GM12878 (cell line): ENCODE measurements around the gene SLC1A1. TPM values are rescaled to one million over a fixed set of nuclear protein-coding genes. Genes with fewer than 3 reads are reported as not detected.

ENCODE experiments used
- ATAC-seq: fragments of 200-7000 bp; cut with Tn5 transposase; 3 replicates; pipeline ENCODE4 v1.9.1; 2020; ENCODE audit warnings: mild to moderate bottlenecking, moderate library complexity
- BruUV-seq: library from RNA; stranded (reverse); fragments of 400-500 nt; replicated peaks from 2 replicates; lab custom pipeline; 2021; lab: Mats Ljungman, UMichigan
- CTCF ChIA-PET: fragments of 300-600 bp; sonication (Branson Sonifier 250); formaldehyde crosslinking; extraction: SDS; loops from one replicate; lab custom pipeline; 2021; ENCODE audit warnings: inconsistent platforms; lab: Yijun Ruan, JAX
- POLR2A ChIA-PET: fragments of 350-600 bp; formaldehyde crosslinking; extraction: SDS; loops from one replicate; lab custom pipeline; 2021; ENCODE audit warnings: inconsistent platforms; lab: Charles Lee
- RAD21 ChIA-PET: fragments of 300-600 bp; sonication (Branson Sonifier 250); formaldehyde crosslinking; loops from one replicate; lab custom pipeline; 2023; ENCODE audit warnings: antibody characterized with exemption; ENCODE audit not compliant: unreplicated experiment; lab: Charles Lee
- SMC1A ChIA-PET: fragments of 300-600 bp; sonication (Branson Sonifier 250); formaldehyde crosslinking; loops from one replicate; lab custom pipeline; 2023; ENCODE audit not compliant: unreplicated experiment, uncharacterized antibody; lab: Charles Lee
- DNase-seq: peaks from one replicate; pipeline ENCODE4 v3.0.0-alpha.2; 2011; ENCODE audit warnings: low read depth, low spot score
- FAIRE-seq: peaks from 3 replicates; lab custom pipeline; 2011; peaks lifted over from hg19 to GRCh38; lab: Jason Lieb, UNC
- H2AFZ ChIP-seq: 2 replicates; pipeline ENCODE4 v1.6.0; 2011; ENCODE audit warnings: low read depth, low read length, control low read depth; ENCODE audit not compliant: control insufficient read depth
- H3K27ac ChIP-seq: 2 replicates; pipeline ENCODE4 v1.5.1; 2011; ENCODE audit warnings: control low read depth; ENCODE audit not compliant: control insufficient read depth, insufficient read depth
- H3K27me3 ChIP-seq, 2 experiments: replicated peaks in 1 of 2; 2 replicates each; pipeline versions ENCODE4 v1.6.0 to v1.6.1; 2011; ENCODE audit warnings: low read length in 1 of 2; ENCODE audit not compliant: control insufficient read depth in 2 of 2, insufficient read depth in 2 of 2
- H3K36me3 ChIP-seq, 2 experiments: 2 replicates each; pipeline ENCODE4 v1.5.1; 2011; ENCODE audit warnings: low read length in 1 of 2; ENCODE audit not compliant: control insufficient read depth in 2 of 2, insufficient read depth in 2 of 2
- H3K4me1 ChIP-seq: 2 replicates; pipeline ENCODE4 v1.6.1; 2011; ENCODE audit warnings: mild to moderate bottlenecking, low read length, moderate library complexity, mixed read lengths; ENCODE audit not compliant: control insufficient read depth, insufficient read depth
- H3K4me2 ChIP-seq: 2 replicates; pipeline ENCODE4 v1.6.0; 2011; ENCODE audit warnings: control low read depth; ENCODE audit not compliant: control insufficient read depth, insufficient read depth
- H3K4me3 ChIP-seq: fragments of 200-600 bp; sonication (generic); 2 replicates; pipeline ENCODE4 v1.5.1; 2016
- H3K79me2 ChIP-seq: 2 replicates; pipeline ENCODE4 v1.6.0; 2011; ENCODE audit warnings: low read length; ENCODE audit not compliant: control insufficient read depth, insufficient read depth
- H3K9ac ChIP-seq: 2 replicates; pipeline ENCODE4 v1.8.0; 2011; ENCODE audit warnings: low read length, control low read depth, mixed read lengths; ENCODE audit not compliant: control insufficient read depth, insufficient read depth
- H3K9me3 ChIP-seq: replicated peaks from 3 replicates; pipeline ENCODE4 v1.5.1; 2011; ENCODE audit warnings: mild to moderate bottlenecking, low read length; ENCODE audit not compliant: control insufficient read depth, insufficient read depth
- H4K20me1 ChIP-seq: 2 replicates; pipeline ENCODE4 v1.6.0; 2011; ENCODE audit not compliant: control insufficient read depth, insufficient read depth
- ASH2L ChIP-seq: fragments of 300-600, 200-600 bp; sonication (generic); IDR thresholded peaks from 2 replicates; pipeline ENCODE4 v1.6.1; 2017; ENCODE audit warnings: low read depth, mild to moderate bottlenecking, borderline replicate concordance
- ATF3 ChIP-seq: IDR thresholded peaks from 2 replicates; pipeline ENCODE4 v1.6.1; 2011; ENCODE audit warnings: low read depth, mild to moderate bottlenecking, low read length, moderate library complexity, borderline replicate concordance; ENCODE audit errors: extremely low read depth
- BCL11A ChIP-seq: IDR thresholded peaks from 2 replicates; pipeline ENCODE4 v1.6.1; 2011; ENCODE audit warnings: low read depth, low read length
- BCL3 ChIP-seq: IDR thresholded peaks from 2 replicates; pipeline ENCODE4 v1.6.1; 2011; ENCODE audit warnings: borderline replicate concordance, low read depth, mild to moderate bottlenecking, moderate library complexity, low read length; ENCODE audit not compliant: insufficient read depth, poor library complexity, severe bottlenecking
- CBX3 ChIP-seq: fragments of 200-600 bp; sonication (generic); IDR thresholded peaks from 2 replicates; pipeline ENCODE4 v1.6.1; 2016; ENCODE audit warnings: low read depth, borderline replicate concordance
- CBX5 ChIP-seq: sonication (generic); IDR thresholded peaks from 2 replicates; pipeline ENCODE4 v1.6.1; 2016; ENCODE audit warnings: low read depth, moderate library complexity, mild to moderate bottlenecking, inconsistent platforms
- CEBPB ChIP-seq, 2 experiments: fragments of 150-350 bp in 1 of 2; IDR thresholded peaks; 2 replicates each; pipeline ENCODE4 v1.6.1; 2012 to 2014; ENCODE audit warnings: low read depth in 2 of 2, low read length in 2 of 2, borderline replicate concordance in 1 of 2, inconsistent platforms in 1 of 2
- CHD1 ChIP-seq: IDR thresholded peaks from 2 replicates; pipeline ENCODE4 v1.6.1; 2012; ENCODE audit warnings: low read depth, low read length, improper control_type of control experiment
- E2F8 ChIP-seq: fragments of 450-650 bp; IDR thresholded peaks from 2 replicates; pipeline ENCODE4 v1.6.1; 2018; ENCODE audit warnings: mild to moderate bottlenecking, low read depth, moderate library complexity; ENCODE audit not compliant: partially characterized antibody
- FOS ChIP-seq: IDR thresholded peaks from 3 replicates; pipeline ENCODE4 v1.6.1; 2011; ENCODE audit warnings: borderline replicate concordance; ENCODE audit not compliant: insufficient read length; ENCODE audit errors: extremely low read depth
- HCFC1 ChIP-seq: fragments of 150-350 bp; IDR thresholded peaks from 2 replicates; pipeline ENCODE4 v1.6.1; 2014; ENCODE audit warnings: low read length
- JUNB ChIP-seq: IDR thresholded peaks from 2 replicates; pipeline ENCODE4 v1.6.1; 2016; ENCODE audit warnings: antibody characterized with exemption, mild to moderate bottlenecking
- KDM1A ChIP-seq: fragments of 200-600 bp; sonication (generic); IDR thresholded peaks from 2 replicates; pipeline ENCODE4 v1.6.1; 2016; ENCODE audit warnings: borderline replicate concordance
- KLF5 ChIP-seq: fragments of 450-650 bp; IDR thresholded peaks from 2 replicates; pipeline ENCODE4 v1.6.1; 2014; ENCODE audit warnings: mild to moderate bottlenecking; ENCODE audit not compliant: partially characterized antibody
- POU2F2 ChIP-seq: IDR thresholded peaks from 3 replicates; pipeline ENCODE4 v1.6.1; 2011; ENCODE audit warnings: low read depth, mild to moderate bottlenecking, low read length, borderline replicate concordance
- ZNF687 ChIP-seq: fragments of 450-650 bp; IDR thresholded peaks from 2 replicates; pipeline ENCODE4 v1.6.1; 2017; ENCODE audit warnings: mild to moderate bottlenecking, moderate library complexity
- WGBS: methylation state at CpG from one replicate; pipeline ENCODE4 v1.1.6; 2016; ENCODE audit warnings: low lambda C conversion rate; ENCODE audit not compliant: insufficient replicate concordance, insufficient coverage; ENCODE audit errors: missing lambda C conversion rate; 5-methylcytosine and 5-hydroxymethylcytosine counted together
- in situ Hi-C: fragments of 300-500 bp; cut with MboI; formaldehyde crosslinking; loops from 9 replicates; pipeline ENCODE4 v1.14.3; 2018; ENCODE audit warnings: mixed read lengths
- intact Hi-C: fragments of 100-400 bp; cut with micrococcal nuclease; formaldehyde crosslinking; loops from one replicate; pipeline ENCODE4 v1.14.2; 2022; ENCODE audit not compliant: unreplicated experiment
- polyA plus RNA-seq, 11 experiments: library from polyadenylated mRNA; depleted of rRNA in 4 of 11; unstranded in 6 of 11; stranded (reverse) in 5 of 11; fragments of >200 nt; fragmentation: Nextera tagmentation in 4 of 11; fragmentation: Illumina TruSeq in 1 of 11; extraction: Ambion mirVana in 4 of 11; extraction: Trizol in 1 of 11; gene quantifications; 1 replicate in 1 of 11; 2 replicates in 10 of 11; pipeline versions ENCODE4 v1.2.1 to v1.2.3, GENCODE V29; 2011 to 2016; ENCODE audit warnings: inconsistent platforms in 2 of 11, missing spikeins in 2 of 11, low read depth in 1 of 11
- total RNA-seq, 4 experiments: library from RNA; depleted of rRNA in 3 of 4; stranded (reverse); fragments of >200 nt in 3 of 4; fragmentation: Illumina TruSeq in 1 of 4; extraction: Trizol in 1 of 4; gene quantifications; 2 replicates each; pipeline versions ENCODE4 v1.2.1 to v1.2.3, GENCODE V29; 2013 to 2021

Gene SLC1A1
- total and polyA plus RNA-seq, 10 of the 15 experiments (the other 5 are each of a cell fraction or from before 2014, with no cell fraction given): 4.2 to 24.9 (median 18.3) TPM

- H3K27ac ChIP-seq: no peak overlapping the region
- no peaks in the 10 kb centered on the region for H3K79me2 ChIP-seq
- POLR2A ChIA-PET: no interaction called here
- RAD21 ChIA-PET: no interaction called here
- ATAC-seq (no peak), DNase-seq (no peak), FAIRE-seq (no peak)
- H3K4me3 ChIP-seq: no peak overlapping the region
- in situ Hi-C loops: no loop called here
- no peak overlapping the region for H3K4me2 ChIP-seq
- no peak overlapping the region for H2AFZ ChIP-seq
- H3K27me3 ChIP-seq: no peaks in the 10 kb centered on the region
- CTCF ChIA-PET: no interaction called here
- SMC1A ChIA-PET: interaction anchor here (2.6 to 3.0 kb wide), 2 partner anchors 11 to 13 kb away, joined by 8 to 10 read pairs; no protein-coding TSS in a partner anchor
- H4K20me1 ChIP-seq: no peaks in the 10 kb centered on the region
- WGBS: 39% methylated on average over 5 of the region's 5 CpGs
- intact Hi-C loops: no loop called here
- no peak overlapping the region for H3K9ac ChIP-seq
- no peaks in the 10 kb centered on the region for H3K9me3 ChIP-seq
- H3K36me3 ChIP-seq: peaks cover 2 to 24% of the 10 kb centered on the region in 2 experiments
- BruUV-seq: no TSS peak
- H3K4me1 ChIP-seq: peaks cover 14% of the 10 kb centered on the region
- TF ChIP-seq ZNF687 (no peak), JUNB (no peak), BCL3 (no peak), BCL11A (no peak), CHD1 (no peak), E2F8 (no peak), ASH2L (no peak), KLF5 (no peak), CBX5 (no peak), FOS (no peak), CBX3 (no peak), KDM1A (no peak), ATF3 (no peak), POU2F2 (no peak), HCFC1 (no peak), CEBPB (IDR thresholded peaks at IDR 0.05; ENCODE audit: borderline replicate concordance in 1 of 2, low read depth in 2 of 2, low read length in 2 of 2) (no peak)
Observed at GRCh38 chr9:4572184-4572826, 82.0 kb downstream of the SLC1A1 start.
